ENCODE measurements around the gene KRTAP2-2. TPM values are rescaled to one million over a fixed set of nuclear protein-coding genes. Genes with fewer than 3 reads are reported as not detected.
"Not testable (repeated sequence)": the region's sequence is repeated elsewhere in the genome, so short reads cannot be mapped to it uniquely, and the experiment has no call there.

The KRTAP2-2 gene
- total RNA-seq (2014; rRNA removed; shearing (Covaris generic)) = not detected in 2 replicates
- not detected in 2 replicates for polyA plus RNA-seq (2015; cell fraction: cytosol; rRNA removed)
- polyA plus RNA-seq (2015; cell fraction: nucleus; rRNA removed) = not detected in 2 replicates

- in situ Hi-C loops (cut with HindIII; ENCODE audit: low pct_unique_long_range_greater_than_20kb, low sequenced_read_pairs); DNase-seq (ENCODE audit: low read depth, low spot score): not testable (repeated sequence)
Measured at GRCh38 chr17:41055130-41055529, at the start of gene KRTAP2-2. Gene KRTAP2-2 (minus strand): TSS chr17:41055230. CDS start chr17:41055211, 19 bp downstream.

GRCh38 chr17:41104386-41105038 is 49.5 kb upstream of the KRTAP2-2 start:
- in situ Hi-C loops (cut with HindIII; ENCODE audit: low pct_unique_long_range_greater_than_20kb, low sequenced_read_pairs); DNase-seq (ENCODE audit: low read depth, low spot score): not testable (repeated sequence)

- in situ Hi-C loops (cut with HindIII; ENCODE audit: low pct_unique_long_range_greater_than_20kb, low sequenced_read_pairs) = no loop called here
- DNase-seq (ENCODE audit: low read depth, low spot score) = no peak
Measured at GRCh38 chr17:41103896-41104295, 48.9 kb upstream of the KRTAP2-2 start.

- DNase-seq (ENCODE audit: low read depth, low spot score) = no peak
- in situ Hi-C loops (cut with HindIII; ENCODE audit: low pct_unique_long_range_greater_than_20kb, low sequenced_read_pairs) = no loop called here
Measured at GRCh38 chr17:41101586-41102259, 46.7 kb upstream of the KRTAP2-2 start, which contains the start of gene KRTAP4-16. Gene KRTAP4-16 (minus strand): TSS chr17:41102209. CDS start chr17:41102209, 0 bp downstream.

GRCh38 chr17:41099682-41100480 is 44.9 kb upstream of the KRTAP2-2 start:
- peak; percentile 55 for DNase-seq (ENCODE audit: low read depth, low spot score)

GRCh38 chr17:41098481-41098880 is 43.5 kb upstream of the KRTAP2-2 start:
- DNase-seq (ENCODE audit: low read depth, low spot score) = no peak
- in situ Hi-C loops (cut with HindIII; ENCODE audit: low pct_unique_long_range_greater_than_20kb, low sequenced_read_pairs) = no loop called here

More at GRCh38 chr17:41099682-41100480, 44.9 kb upstream of the KRTAP2-2 start:
- in situ Hi-C loops (cut with HindIII; ENCODE audit: low pct_unique_long_range_greater_than_20kb, low sequenced_read_pairs) = not testable (repeated sequence)

- in situ Hi-C loops (cut with HindIII; ENCODE audit: low pct_unique_long_range_greater_than_20kb, low sequenced_read_pairs) = no loop called here
- DNase-seq (ENCODE audit: low read depth, low spot score) = no peak
Measured at GRCh38 chr17:41098042-41098441, 43.0 kb upstream of the KRTAP2-2 start, which contains the start of gene KRTAP4-8. Gene KRTAP4-8 (minus strand): TSS chr17:41098142. CDS start chr17:41098084, 58 bp downstream.

- no peak for DNase-seq (ENCODE audit: low read depth, low spot score)
- in situ Hi-C loops (cut with HindIII; ENCODE audit: low pct_unique_long_range_greater_than_20kb, low sequenced_read_pairs) = no loop called here
Measured at GRCh38 chr17:41096055-41096454, 41.0 kb upstream of the KRTAP2-2 start.

GRCh38 chr17:41088760-41089352 is 33.8 kb upstream of the KRTAP2-2 start:
- in situ Hi-C loops (cut with HindIII; ENCODE audit: low pct_unique_long_range_greater_than_20kb, low sequenced_read_pairs); DNase-seq (ENCODE audit: low read depth, low spot score): not testable (repeated sequence)

GRCh38 chr17:41084100-41084856 is 29.2 kb upstream of the KRTAP2-2 start, which contains the start of gene KRTAP4-7:
Gene KRTAP4-7 (plus strand): TSS chr17:41084150. CDS start chr17:41084207, 57 bp downstream.
- in situ Hi-C loops (cut with HindIII; ENCODE audit: low pct_unique_long_range_greater_than_20kb, low sequenced_read_pairs) = not testable (repeated sequence)

GRCh38 chr17:41083427-41083826 is 28.4 kb upstream of the KRTAP2-2 start:
- DNase-seq (ENCODE audit: low read depth, low spot score); in situ Hi-C loops (cut with HindIII; ENCODE audit: low pct_unique_long_range_greater_than_20kb, low sequenced_read_pairs): not testable (repeated sequence)

More at GRCh38 chr17:41084100-41084856, 29.2 kb upstream of the KRTAP2-2 start, which contains the start of gene KRTAP4-7:
- DNase-seq (ENCODE audit: low read depth, low spot score) = not testable (repeated sequence)

GRCh38 chr17:41082626-41083025 is 27.6 kb upstream of the KRTAP2-2 start:
- peak; percentile 93 for DNase-seq (ENCODE audit: low read depth, low spot score)
- in situ Hi-C loops (cut with HindIII; ENCODE audit: low pct_unique_long_range_greater_than_20kb, low sequenced_read_pairs) = no loop called here

- DNase-seq (ENCODE audit: low read depth, low spot score) = no peak
- in situ Hi-C loops (cut with HindIII; ENCODE audit: low pct_unique_long_range_greater_than_20kb, low sequenced_read_pairs) = no loop called here
Measured at GRCh38 chr17:41076788-41077187, 21.8 kb upstream of the KRTAP2-2 start.

- in situ Hi-C loops (cut with HindIII; ENCODE audit: low pct_unique_long_range_greater_than_20kb, low sequenced_read_pairs) = no loop called here
- no peak for DNase-seq (ENCODE audit: low read depth, low spot score)
Measured at GRCh38 chr17:41073676-41074075, 18.6 kb upstream of the KRTAP2-2 start.

GRCh38 chr17:41071606-41072360 is 16.8 kb upstream of the KRTAP2-2 start:
- DNase-seq (ENCODE audit: low read depth, low spot score) = no peak
- in situ Hi-C loops (cut with HindIII; ENCODE audit: low pct_unique_long_range_greater_than_20kb, low sequenced_read_pairs) = no loop called here

- in situ Hi-C loops (cut with HindIII; ENCODE audit: low pct_unique_long_range_greater_than_20kb, low sequenced_read_pairs) = no loop called here
- DNase-seq (ENCODE audit: low read depth, low spot score) = no peak
Measured at GRCh38 chr17:41069031-41069430, 14.0 kb upstream of the KRTAP2-2 start.
